ENCODE measurements around the gene LMO1. TPM values are rescaled to one million over a fixed set of nuclear protein-coding genes. Genes with fewer than 3 reads are reported as not detected.

The LMO1 gene
- total and polyA plus RNA-seq, 2 of the 13 experiments (the other 11 are each of a cell fraction or from before 2014, with no cell fraction given): not detected

GRCh38 chr11:8234910-8235309 lies 28.8 kb downstream of the LMO1 start:
- Histone ChIP-seq H3K9me3 (ENCODE audit: low read length) (no peaks in the 10 kb centered on the region), H3K36me3 (replicated peaks in 1 of 2; ENCODE audit: control insufficient read depth in 1 of 2, insufficient read depth in 2 of 2, low read length in 2 of 2) (no peaks in the 10 kb centered on the region), H4K20me1 (ENCODE audit: insufficient read depth, low read length) (no peaks in the 10 kb centered on the region), H3K79me2 (ENCODE audit: insufficient read depth, low read length) (no peaks in the 10 kb centered on the region), H3K27me3 (ENCODE audit: control insufficient read depth in 1 of 2, insufficient read depth in 2 of 2, low read length in 2 of 2) (peaks cover 1 to 12% of the 10 kb centered on the region in 2 experiments; a peak in 2 of 5 replicates), H3K27ac (ENCODE audit: extremely low read length, insufficient read depth, low read length) (no peak overlapping the region), H3K4me2 (ENCODE audit: low read depth, low read length) (no peak overlapping the region), H2AFZ (ENCODE audit: low read length) (no peak overlapping the region), H3K4me3 (replicated peaks in 1 of 3; ENCODE audit: insufficient read depth in 1 of 3, low read depth in 2 of 3, low read length in 3 of 3) (no peak overlapping the region), H3K4me1 (ENCODE audit: insufficient read depth, low read length) (no peaks in the 10 kb centered on the region), H3K9ac (ENCODE audit: insufficient read depth, low read depth, low read length) (no peak overlapping the region)
- 5% methylated on average over 3 of the region's 3 CpGs for WGBS (ENCODE audit: low lambda C conversion rate)
- FAIRE-seq (no peak), ATAC-seq (no peak), DNase-seq (ENCODE audit: low spot score) (no peak)
- no TSS peak for BruUV-seq (replicated peaks)
- POLR2A ChIA-PET: no interaction called here
- CTCF ChIA-PET (ENCODE audit: low intra/inter-chr PET ratio, low total read pairs): no interaction called here
- in situ Hi-C loops (cut with HindIII; ENCODE audit: extremely low pct_ligation_motif_present, low pct_unique_long_range_greater_than_20kb): no loop called here
- intact Hi-C loops (cut with micrococcal nuclease; ENCODE audit: unreplicated experiment): no loop called here
- TF ChIP-seq ZNF232 (CRISPR knock-in tag; IDR thresholded peaks at IDR 0.05; ENCODE audit: borderline replicate concordance) (no peak), ZSCAN20 (CRISPR knock-in tag; IDR thresholded peaks at IDR 0.05; ENCODE audit: borderline replicate concordance) (no peak), ZNF768 (CRISPR knock-in tag; IDR thresholded peaks at IDR 0.05) (no peak), ZNF513 (CRISPR knock-in tag; conservative IDR thresholded peaks at IDR 0.05) (no peak), SMAD1 (CRISPR knock-in tag; IDR thresholded peaks at IDR 0.05; ENCODE audit: borderline replicate concordance, low read depth) (no peak), ZNF274 (CRISPR knock-in tag; IDR thresholded peaks at IDR 0.05) (no peak), ZNF101 (CRISPR knock-in tag; IDR thresholded peaks at IDR 0.05; ENCODE audit: borderline replicate concordance, low read depth) (no peak), ZNF567 (CRISPR knock-in tag; IDR thresholded peaks at IDR 0.05; ENCODE audit: borderline replicate concordance) (no peak), NFRKB (IDR thresholded peaks at IDR 0.05) (no peak), ZNF672 (CRISPR knock-in tag; IDR thresholded peaks at IDR 0.05) (no peak), NR2C2 (CRISPR knock-in tag; IDR thresholded peaks at IDR 0.05; ENCODE audit: borderline replicate concordance) (no peak), ZNF563 (CRISPR knock-in tag; IDR thresholded peaks at IDR 0.05) (no peak), ZNF619 (CRISPR knock-in tag; IDR thresholded peaks at IDR 0.05) (no peak), SUZ12 (IDR thresholded peaks at IDR 0.05; ENCODE audit: low read depth, low read length) (no peak)
- TF ChIP-seq, protein P1, sequence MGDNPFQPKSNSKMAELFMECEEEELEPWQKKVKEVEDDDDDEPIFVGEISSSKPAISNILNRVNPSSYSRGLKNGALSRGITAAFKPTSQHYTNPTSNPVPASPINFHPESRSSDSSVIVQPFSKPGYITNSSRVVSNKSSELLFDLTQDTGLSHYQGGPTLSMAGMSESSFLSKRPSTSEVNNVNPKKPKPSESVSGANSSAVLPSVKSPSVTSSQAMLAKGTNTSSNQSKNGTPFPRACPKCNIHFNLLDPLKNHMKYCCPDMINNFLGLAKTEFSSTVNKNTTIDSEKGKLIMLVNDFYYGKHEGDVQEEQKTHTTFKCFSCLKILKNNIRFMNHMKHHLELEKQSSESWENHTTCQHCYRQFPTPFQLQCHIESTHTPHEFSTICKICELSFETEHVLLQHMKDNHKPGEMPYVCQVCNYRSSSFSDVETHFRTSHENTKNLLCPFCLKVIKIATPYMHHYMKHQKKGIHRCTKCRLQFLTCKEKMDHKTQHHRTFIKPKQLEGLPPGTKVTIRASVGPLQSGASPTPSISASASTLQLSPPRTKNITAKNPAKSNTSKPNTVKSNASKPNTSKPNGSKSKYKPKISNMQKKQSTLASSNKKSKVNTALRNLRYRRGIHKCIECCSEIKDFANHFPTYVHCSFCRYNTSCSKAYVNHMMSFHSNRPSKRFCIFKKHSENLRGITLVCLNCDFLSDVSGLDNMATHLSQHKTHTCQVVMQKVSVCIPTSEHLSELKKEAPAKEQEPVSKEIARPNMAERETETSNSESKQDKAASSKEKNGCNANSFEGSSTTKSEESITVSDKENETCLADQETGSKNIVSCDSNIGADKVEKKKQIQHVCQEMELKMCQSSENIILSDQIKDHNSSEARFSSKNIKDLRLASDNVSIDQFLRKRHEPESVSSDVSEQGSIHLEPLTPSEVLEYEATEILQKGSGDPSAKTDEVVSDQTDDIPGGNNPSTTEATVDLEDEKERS (CRISPR knock-in tag; IDR thresholded peaks at IDR 0.05): no peak
- TF ChIP-seq, protein P2, sequence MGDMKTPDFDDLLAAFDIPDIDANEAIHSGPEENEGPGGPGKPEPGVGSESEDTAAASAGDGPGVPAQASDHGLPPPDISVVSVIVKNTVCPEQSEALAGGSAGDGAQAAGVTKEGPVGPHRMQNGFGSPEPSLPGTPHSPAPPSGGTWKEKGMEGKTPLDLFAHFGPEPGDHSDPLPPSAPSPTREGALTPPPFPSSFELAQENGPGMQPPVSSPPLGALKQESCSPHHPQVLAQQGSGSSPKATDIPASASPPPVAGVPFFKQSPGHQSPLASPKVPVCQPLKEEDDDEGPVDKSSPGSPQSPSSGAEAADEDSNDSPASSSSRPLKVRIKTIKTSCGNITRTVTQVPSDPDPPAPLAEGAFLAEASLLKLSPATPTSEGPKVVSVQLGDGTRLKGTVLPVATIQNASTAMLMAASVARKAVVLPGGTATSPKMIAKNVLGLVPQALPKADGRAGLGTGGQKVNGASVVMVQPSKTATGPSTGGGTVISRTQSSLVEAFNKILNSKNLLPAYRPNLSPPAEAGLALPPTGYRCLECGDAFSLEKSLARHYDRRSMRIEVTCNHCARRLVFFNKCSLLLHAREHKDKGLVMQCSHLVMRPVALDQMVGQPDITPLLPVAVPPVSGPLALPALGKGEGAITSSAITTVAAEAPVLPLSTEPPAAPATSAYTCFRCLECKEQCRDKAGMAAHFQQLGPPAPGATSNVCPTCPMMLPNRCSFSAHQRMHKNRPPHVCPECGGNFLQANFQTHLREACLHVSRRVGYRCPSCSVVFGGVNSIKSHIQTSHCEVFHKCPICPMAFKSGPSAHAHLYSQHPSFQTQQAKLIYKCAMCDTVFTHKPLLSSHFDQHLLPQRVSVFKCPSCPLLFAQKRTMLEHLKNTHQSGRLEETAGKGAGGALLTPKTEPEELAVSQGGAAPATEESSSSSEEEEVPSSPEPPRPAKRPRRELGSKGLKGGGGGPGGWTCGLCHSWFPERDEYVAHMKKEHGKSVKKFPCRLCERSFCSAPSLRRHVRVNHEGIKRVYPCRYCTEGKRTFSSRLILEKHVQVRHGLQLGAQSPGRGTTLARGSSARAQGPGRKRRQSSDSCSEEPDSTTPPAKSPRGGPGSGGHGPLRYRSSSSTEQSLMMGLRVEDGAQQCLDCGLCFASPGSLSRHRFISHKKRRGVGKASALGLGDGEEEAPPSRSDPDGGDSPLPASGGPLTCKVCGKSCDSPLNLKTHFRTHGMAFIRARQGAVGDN (CRISPR knock-in tag; IDR thresholded peaks at IDR 0.05): no peak

Measured in HepG2 (cell line).